Measurements from ENCODE around the gene PIK3R2. TPM values are rescaled to one million over a fixed set of nuclear protein-coding genes. Genes with fewer than 3 reads are reported as not detected.

PIK3R2 gene
- total and polyA plus RNA-seq, 2 of the 8 experiments (the other 6 are each of a cell fraction or from before 2014, with no cell fraction given) = 21.7 to 57.1 TPM

DNA sequence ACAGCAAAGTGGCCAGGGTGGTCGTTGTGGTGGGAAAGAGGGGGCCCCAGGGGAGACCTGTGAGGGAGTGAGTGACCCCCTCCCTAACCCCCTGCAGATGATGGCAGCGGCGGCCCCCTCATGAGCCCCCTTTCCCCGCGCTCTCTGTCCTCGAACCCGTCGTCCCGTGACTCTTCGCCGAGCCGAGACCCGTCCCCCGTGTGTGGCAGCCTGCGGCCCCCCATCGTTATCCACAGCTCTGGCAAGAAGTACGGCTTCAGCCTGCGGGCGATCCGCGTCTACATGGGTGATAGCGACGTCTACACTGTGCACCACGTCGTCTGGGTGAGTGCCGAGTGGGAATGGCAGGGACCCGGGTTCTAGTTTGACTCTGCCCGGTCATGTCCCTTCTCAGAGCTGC is 8.1 kb upstream of the PIK3R2 start (continued):
- TF ChIP-seq CTCF (IDR thresholded peaks at IDR 0.05; ENCODE audit: control extremely low read depth in 1 of 3, insufficient read depth in 1 of 3, low read depth in 1 of 3, low read length in 3 of 3) (no peak), RXRA (IDR thresholded peaks at IDR 0.05; ENCODE audit: insufficient read depth, low read depth, low read length) (no peak), SP4 (IDR thresholded peaks at IDR 0.05; ENCODE audit: low read length) (no peak), BRCA1 (IDR thresholded peaks at IDR 0.05; ENCODE audit: low read depth, low read length) (no peak), JUN (IDR thresholded peaks at IDR 0.05; ENCODE audit: low read depth, low read length) (no peak)
